Astrocyte (in vitro differentiated cells and primary cell): ENCODE results near the gene BLOC1S3. TPM values are rescaled to one million over a fixed set of nuclear protein-coding genes. Genes with fewer than 3 reads are reported as not detected.

Experiments
- DNase-seq: peaks from one replicate; pipeline ENCODE4 v3.0.0-alpha.2; 2010; ENCODE audit warnings: low read depth
- FAIRE-seq: peaks from 2 replicates; lab custom pipeline; 2011; peaks lifted over from hg19 to GRCh38; lab: Jason Lieb, UNC
- H2AFZ ChIP-seq: 2 replicates; pipeline ENCODE4 v1.6.0; 2012; ENCODE audit warnings: low read depth, low read length, inconsistent platforms
- H3K27ac ChIP-seq: 2 replicates; pipeline ENCODE4 v1.5.1; 2011; ENCODE audit warnings: low read depth, low read length, inconsistent platforms
- H3K27me3 ChIP-seq: 2 replicates; pipeline ENCODE4 v1.6.0; 2011; ENCODE audit warnings: low read length, inconsistent platforms; ENCODE audit not compliant: insufficient read depth
- H3K36me3 ChIP-seq: 2 replicates; pipeline ENCODE4 v1.5.1; 2011; ENCODE audit warnings: low read length, inconsistent platforms; ENCODE audit not compliant: insufficient read depth
- H3K4me1 ChIP-seq: 2 replicates; pipeline ENCODE4 v1.5.1; 2011; ENCODE audit warnings: low read length, inconsistent platforms; ENCODE audit not compliant: insufficient read depth
- H3K4me2 ChIP-seq: 2 replicates; pipeline ENCODE4 v1.6.0; 2012; ENCODE audit warnings: low read length, inconsistent platforms
- H3K4me3 ChIP-seq: 2 replicates; pipeline ENCODE4 v1.5.1; 2011; ENCODE audit warnings: low read depth, mild to moderate bottlenecking, low read length, inconsistent platforms; ENCODE audit not compliant: insufficient read depth
- H3K79me2 ChIP-seq: 2 replicates; pipeline ENCODE4 v1.6.0; 2012; ENCODE audit warnings: mild to moderate bottlenecking, low read length, inconsistent platforms; ENCODE audit not compliant: insufficient read depth
- H3K9ac ChIP-seq: 2 replicates; pipeline ENCODE4 v1.6.0; 2012; ENCODE audit warnings: mild to moderate bottlenecking, low read length, inconsistent platforms
- H3K9me3 ChIP-seq: 2 replicates; pipeline ENCODE4 v1.5.1; 2012; ENCODE audit warnings: low read depth, mild to moderate bottlenecking, low read length, inconsistent platforms; ENCODE audit not compliant: insufficient read depth
- H4K20me1 ChIP-seq: 2 replicates; pipeline ENCODE4 v1.6.0; 2012; ENCODE audit warnings: low read length, inconsistent platforms; ENCODE audit not compliant: insufficient read depth
- H3K27ac Mint-ChIP-seq: one replicate; pipeline ENCODE4 v1.8.0; 2021; ENCODE audit warnings: mild to moderate bottlenecking, mixed read lengths; ENCODE audit not compliant: unreplicated experiment
- H3K27me3 Mint-ChIP-seq: one replicate; pipeline ENCODE4 v1.8.0; 2021; ENCODE audit warnings: low read depth, mixed read lengths; ENCODE audit not compliant: unreplicated experiment
- H3K36me3 Mint-ChIP-seq: one replicate; pipeline ENCODE4 v1.8.0; 2021; ENCODE audit warnings: low read depth, mixed read lengths; ENCODE audit not compliant: unreplicated experiment
- H3K4me1 Mint-ChIP-seq: one replicate; pipeline ENCODE4 v1.8.0; 2021; ENCODE audit warnings: low read depth, mixed read lengths; ENCODE audit not compliant: unreplicated experiment
- H3K4me3 Mint-ChIP-seq: one replicate; pipeline ENCODE4 v1.8.0; 2021; ENCODE audit warnings: mild to moderate bottlenecking, moderate library complexity, mixed read lengths; ENCODE audit not compliant: unreplicated experiment
- H3K9me3 Mint-ChIP-seq: one replicate; pipeline ENCODE4 v1.8.0; 2021; ENCODE audit warnings: mild to moderate bottlenecking, mixed read lengths; ENCODE audit not compliant: unreplicated experiment
- CTCF ChIP-seq: IDR thresholded peaks from 2 replicates; pipeline ENCODE4 v1.5.1; 2011; ENCODE audit warnings: low read depth, mild to moderate bottlenecking, inconsistent platforms, low read length, moderate library complexity; ENCODE audit not compliant: insufficient read depth
- EZH2 ChIP-seq: IDR thresholded peaks from 2 replicates; pipeline ENCODE4 v1.6.1; 2012; ENCODE audit warnings: mild to moderate bottlenecking, low read length, inconsistent platforms; ENCODE audit not compliant: insufficient read depth
- total RNA-seq: library from RNA; stranded (reverse); gene quantifications from 2 replicates; pipeline ENCODE4 v1.2.1, GENCODE V29; 2021

BLOC1S3 gene
- total RNA-seq, 1 donor from 2014 or later, result 14.5 TPM

- Histone ChIP-seq H3K27ac (peak within 1 kb of the TSS; percentile 97), H3K27me3 (no peaks in the 10 kb centered on the region), H3K4me1 (peaks cover 14% of the 10 kb centered on the region), H3K36me3 (no peaks in the 10 kb centered on the region), H3K9me3 (no peaks in the 10 kb centered on the region), H3K79me2 (peaks cover 19% of the 10 kb centered on the region), H2AFZ (peak within 1 kb of the TSS; percentile 96), H3K9ac (peak within 1 kb of the TSS; percentile 92), H3K4me3 (peak within 1 kb of the TSS; percentile 84), H4K20me1 (peaks cover 20% of the 10 kb centered on the region), H3K4me2 (peak within 1 kb of the TSS; percentile 99)
- DNase-seq (peak; percentile 62), FAIRE-seq (no peak)
- H3K27ac Mint-ChIP-seq, result peak within 1 kb of the TSS; percentile 99
- peaks cover 15% of the 10 kb centered on the region for H3K4me1 Mint-ChIP-seq
- H3K36me3 Mint-ChIP-seq, result peaks cover 5% of the 10 kb centered on the region
- H3K4me3 Mint-ChIP-seq, result peak within 1 kb of the TSS; percentile 95
- peaks cover 2% of the 10 kb centered on the region for H3K27me3 Mint-ChIP-seq
- no peaks in the 10 kb centered on the region for H3K9me3 Mint-ChIP-seq
- TF ChIP-seq CTCF (no peak), EZH2 (no peak)
Measured at GRCh38 chr19:45177817-45178261, 745 bp upstream of the BLOC1S3 start, which contains the start of gene TRAPPC6A. Gene TRAPPC6A, minus strand, starts transcription at chr19:45178237. Its CDS starts 19 bp downstream, at chr19:45178218.

- Histone ChIP-seq H3K36me3 (no peaks in the 10 kb centered on the region), H3K27ac (peak overlapping the region; percentile 84), H3K4me3 (peak overlapping the region; percentile 84), H2AFZ (peak overlapping the region; percentile 96), H3K4me1 (peaks cover 14% of the 10 kb centered on the region), H3K9ac (peak overlapping the region; percentile 87), H3K9me3 (no peaks in the 10 kb centered on the region), H4K20me1 (peaks cover 24% of the 10 kb centered on the region), H3K4me2 (peak overlapping the region; percentile 99), H3K27me3 (no peaks in the 10 kb centered on the region), H3K79me2 (peaks cover 19% of the 10 kb centered on the region)
- Mint-ChIP-seq H3K27ac (peak overlapping the region; percentile 99), H3K9me3 (no peaks in the 10 kb centered on the region), H3K4me3 (peak overlapping the region; percentile 95), H3K4me1 (peaks cover 6% of the 10 kb centered on the region), H3K36me3 (peaks cover 5% of the 10 kb centered on the region), H3K27me3 (peaks cover 2% of the 10 kb centered on the region)
- FAIRE-seq (no peak), DNase-seq (peak; percentile 6)
- TF ChIP-seq EZH2, result no peak
- TF ChIP-seq CTCF, result no peak
Measured at GRCh38 chr19:45179072-45179891, 698 bp downstream of the BLOC1S3 start.

- no peaks in the 10 kb centered on the region for H3K27me3 ChIP-seq
- H3K4me3 Mint-ChIP-seq, result peak overlapping the region; percentile 87
- no peak for DNase-seq
- no peaks in the 10 kb centered on the region for H3K9me3 ChIP-seq
- H3K4me2 ChIP-seq, result peak overlapping the region; percentile 99
- peaks cover 2% of the 10 kb centered on the region for H3K27me3 Mint-ChIP-seq
- peak overlapping the region; percentile 81 for H3K27ac Mint-ChIP-seq
- no peaks in the 10 kb centered on the region for H3K36me3 ChIP-seq
- peak overlapping the region; percentile 96 for H2AFZ ChIP-seq
- peaks cover 24% of the 10 kb centered on the region for H4K20me1 ChIP-seq
- peak overlapping the region; percentile 43 for H3K27ac ChIP-seq
- H3K36me3 Mint-ChIP-seq, result peaks cover 5% of the 10 kb centered on the region
- H3K9ac ChIP-seq, result peak overlapping the region; percentile 87
- H3K4me3 ChIP-seq, result peak overlapping the region; percentile 84
- peaks cover 6% of the 10 kb centered on the region for H3K4me1 Mint-ChIP-seq
- H3K9me3 Mint-ChIP-seq, result no peaks in the 10 kb centered on the region
- peaks cover 19% of the 10 kb centered on the region for H3K79me2 ChIP-seq
- no peak for FAIRE-seq
- TF ChIP-seq CTCF, result no peak
- TF ChIP-seq EZH2, result no peak
- H3K4me1 ChIP-seq, result peaks cover 14% of the 10 kb centered on the region
Measured at GRCh38 chr19:45179892-45180370, 1.3 kb downstream of the BLOC1S3 start.
